ENCODE data around the gene CRYGS.

- TF ChIP-seq CTCF (IDR thresholded peaks at IDR 0.05; ENCODE audit: low read depth, low read length) (no peak), POLR2A (IDR thresholded peaks at IDR 0.05; ENCODE audit: extremely low read depth, insufficient read length) (no peak), MAX (IDR thresholded peaks at IDR 0.05; ENCODE audit: low read depth, low read length) (no peak), MYC (IDR thresholded peaks at IDR 0.05; ENCODE audit: low read depth, low read length) (no peak)
These were observed 21.2 kb downstream of the CRYGS start for GRCh38 chr3:186523022-186523421.

Measured in NB4 (cell line).